Calu3 (cell line): ENCODE measurements around the gene ABHD14A. TPM values are rescaled to one million over a fixed set of nuclear protein-coding genes. Genes with fewer than 3 reads are reported as not detected.

ENCODE experiments used
- BruUV-seq: library from RNA; stranded (reverse); fragments of 400-500 nt; replicated peaks from 2 replicates; lab custom pipeline; 2021; lab: Mats Ljungman, UMichigan
- CTCF ChIA-PET: fragments of 300-600 bp; sonication (Branson Sonifier 250); formaldehyde crosslinking; loops from one replicate; lab custom pipeline; 2022; ENCODE audit warnings: antibody characterized with exemption; lab: Charles Lee
- DNase-seq: peaks from one replicate; pipeline ENCODE4 v3.0.0; 2022
- H3K27ac Mint-ChIP-seq: one replicate; pipeline ENCODE4 v1.8.0; 2022; ENCODE audit warnings: mixed read lengths; ENCODE audit not compliant: unreplicated experiment
- H3K27me3 Mint-ChIP-seq: one replicate; pipeline ENCODE4 v1.8.0; 2022; ENCODE audit warnings: mixed read lengths; ENCODE audit not compliant: unreplicated experiment
- H3K36me3 Mint-ChIP-seq: one replicate; pipeline ENCODE4 v1.8.0; 2022; ENCODE audit warnings: mild to moderate bottlenecking, moderate library complexity, mixed read lengths; ENCODE audit not compliant: insufficient read depth, unreplicated experiment
- H3K4me1 Mint-ChIP-seq: one replicate; pipeline ENCODE4 v1.8.0; 2022; ENCODE audit warnings: mild to moderate bottlenecking, low read depth, mixed read lengths; ENCODE audit not compliant: unreplicated experiment
- H3K4me3 Mint-ChIP-seq: one replicate; pipeline ENCODE4 v1.8.0; 2022; ENCODE audit warnings: mild to moderate bottlenecking, low read depth, moderate library complexity, mixed read lengths; ENCODE audit not compliant: unreplicated experiment
- H3K9me3 Mint-ChIP-seq: one replicate; pipeline ENCODE4 v1.8.0; 2022; ENCODE audit warnings: low read depth, mixed read lengths; ENCODE audit not compliant: unreplicated experiment
- intact Hi-C: fragments of 100-400 bp; cut with micrococcal nuclease; formaldehyde crosslinking; loops from one replicate; pipeline ENCODE4 v1.10.0; 2022; ENCODE audit not compliant: unreplicated experiment
- total RNA-seq: library from RNA; stranded (reverse); gene quantifications from 2 replicates; pipeline ENCODE4 v1.2.3, GENCODE V29; 2022
- TF ChIP-seq, protein P1 (sequence below): fragments of 200-600 bp; IDR thresholded peaks from one replicate; pipeline ENCODE4 v1.8.0; 2022; ENCODE audit warnings: antibody characterized with exemption; ENCODE audit not compliant: unreplicated experiment

The ABHD14A gene
- total RNA-seq, 1 experiment from 2014 or later: 6.6 TPM

DNA sequence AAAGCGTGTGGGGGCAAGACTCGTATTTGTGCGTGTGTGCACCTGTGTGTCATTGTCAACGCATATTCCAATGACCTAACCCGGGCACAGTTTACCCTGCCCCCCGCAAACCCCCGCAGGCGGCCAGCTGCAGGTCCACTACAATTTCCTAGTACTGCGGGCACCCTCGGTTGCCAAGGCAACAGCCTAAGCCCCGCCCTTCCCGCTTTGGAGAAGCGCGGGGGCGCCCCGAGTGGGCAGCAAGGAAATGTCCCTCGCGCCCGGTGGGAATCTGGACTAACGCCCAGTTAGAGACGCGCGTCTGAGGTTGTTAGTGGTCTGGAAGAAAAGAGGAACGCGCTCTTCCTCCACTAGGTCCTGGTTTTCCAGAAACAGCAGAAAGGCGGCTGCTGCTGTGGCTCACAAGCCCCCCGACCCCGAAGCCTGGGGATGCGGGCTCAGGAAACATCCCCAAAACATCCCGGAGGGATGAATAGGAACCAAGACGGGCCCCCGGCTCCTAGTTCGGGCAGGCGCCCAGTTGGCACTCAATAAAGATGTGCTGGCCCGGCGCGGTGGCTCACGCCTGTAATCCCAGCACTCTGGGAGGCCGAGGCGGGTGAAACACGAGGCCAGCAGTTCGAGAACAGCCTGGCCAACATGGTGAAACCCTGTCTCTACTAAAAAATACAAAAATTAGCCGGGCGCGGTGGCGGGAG, 1.1 kb downstream of the ABHD14A start:
- intact Hi-C loops: no loop called here

DNA sequence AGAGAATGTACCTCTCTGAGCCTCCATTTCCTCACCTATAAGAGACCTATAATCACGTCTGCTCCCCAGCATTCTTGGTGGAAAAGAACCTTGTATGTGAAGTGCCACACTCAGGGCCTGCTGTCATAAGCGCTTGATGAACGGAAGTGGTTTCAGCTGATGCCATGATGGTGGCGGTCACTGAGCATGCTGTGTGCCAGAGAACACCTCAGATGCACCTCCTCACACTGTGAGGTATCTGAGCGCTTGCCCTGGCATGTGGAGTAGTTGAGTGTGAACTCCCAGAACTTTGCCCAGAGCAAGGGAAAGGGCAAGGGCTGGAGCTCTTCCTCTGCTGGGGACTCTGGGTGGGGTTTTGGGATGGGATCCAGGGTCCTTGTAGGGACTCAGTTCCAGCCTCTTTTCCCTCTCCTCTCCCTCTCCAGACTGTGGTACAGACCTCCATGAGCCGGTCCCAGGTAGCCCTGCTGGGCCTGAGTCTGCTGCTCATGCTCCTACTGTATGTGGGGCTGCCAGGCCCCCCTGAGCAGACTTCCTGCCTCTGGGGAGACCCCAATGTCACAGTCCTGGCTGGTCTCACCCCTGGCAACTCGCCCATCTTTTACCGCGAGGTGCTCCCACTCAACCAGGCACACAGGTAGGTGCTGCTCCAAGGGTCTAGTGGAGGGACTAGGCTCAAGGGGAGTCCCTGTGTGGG, 2.7 kb downstream of the ABHD14A start:
- peaks cover 30% of the 10 kb centered on the region for H3K36me3 Mint-ChIP-seq
- BruUV-seq: no TSS peak
- no peak overlapping the region for H3K4me3 Mint-ChIP-seq
- no peaks in the 10 kb centered on the region for H3K27me3 Mint-ChIP-seq
- no peaks in the 10 kb centered on the region for H3K9me3 Mint-ChIP-seq
- intact Hi-C loops: no loop called here
- H3K4me1 Mint-ChIP-seq: peaks cover 20% of the 10 kb centered on the region
- no peak for DNase-seq
- H3K27ac Mint-ChIP-seq: peak overlapping the region; percentile 31
- CTCF ChIA-PET: no interaction called here
- TF ChIP-seq, protein P1, sequence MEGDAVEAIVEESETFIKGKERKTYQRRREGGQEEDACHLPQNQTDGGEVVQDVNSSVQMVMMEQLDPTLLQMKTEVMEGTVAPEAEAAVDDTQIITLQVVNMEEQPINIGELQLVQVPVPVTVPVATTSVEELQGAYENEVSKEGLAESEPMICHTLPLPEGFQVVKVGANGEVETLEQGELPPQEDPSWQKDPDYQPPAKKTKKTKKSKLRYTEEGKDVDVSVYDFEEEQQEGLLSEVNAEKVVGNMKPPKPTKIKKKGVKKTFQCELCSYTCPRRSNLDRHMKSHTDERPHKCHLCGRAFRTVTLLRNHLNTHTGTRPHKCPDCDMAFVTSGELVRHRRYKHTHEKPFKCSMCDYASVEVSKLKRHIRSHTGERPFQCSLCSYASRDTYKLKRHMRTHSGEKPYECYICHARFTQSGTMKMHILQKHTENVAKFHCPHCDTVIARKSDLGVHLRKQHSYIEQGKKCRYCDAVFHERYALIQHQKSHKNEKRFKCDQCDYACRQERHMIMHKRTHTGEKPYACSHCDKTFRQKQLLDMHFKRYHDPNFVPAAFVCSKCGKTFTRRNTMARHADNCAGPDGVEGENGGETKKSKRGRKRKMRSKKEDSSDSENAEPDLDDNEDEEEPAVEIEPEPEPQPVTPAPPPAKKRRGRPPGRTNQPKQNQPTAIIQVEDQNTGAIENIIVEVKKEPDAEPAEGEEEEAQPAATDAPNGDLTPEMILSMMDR: no peak

More for the DNA sequence above, 1.1 kb downstream of the ABHD14A start:
- Mint-ChIP-seq H3K9me3 (no peaks in the 10 kb centered on the region), H3K27ac (no peak overlapping the region), H3K27me3 (no peaks in the 10 kb centered on the region), H3K4me1 (peaks cover 20% of the 10 kb centered on the region), H3K36me3 (peaks cover 19% of the 10 kb centered on the region), H3K4me3 (peak overlapping the region; percentile 99)
- BruUV-seq: no TSS peak
- no peak for DNase-seq
- CTCF ChIA-PET: no interaction called here
- TF ChIP-seq, protein P1: no peak

DNA sequence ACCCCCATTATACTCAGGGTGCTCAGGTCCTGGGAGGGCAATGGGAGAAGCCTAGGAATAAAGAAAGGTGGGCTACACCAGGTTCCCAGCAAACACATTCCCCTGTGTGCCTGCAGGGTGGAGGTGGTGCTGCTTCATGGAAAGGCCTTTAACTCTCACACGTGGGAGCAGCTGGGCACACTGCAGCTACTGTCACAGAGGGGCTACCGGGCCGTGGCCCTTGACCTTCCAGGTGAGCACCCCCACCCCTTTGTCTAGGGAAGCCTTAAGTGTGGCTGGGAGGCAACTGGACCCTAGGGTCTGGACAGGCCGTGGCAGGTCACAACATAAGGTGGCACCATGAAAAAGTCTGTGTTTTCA, 3.3 kb downstream of the ABHD14A start:
- H3K27ac Mint-ChIP-seq: no peak overlapping the region
- intact Hi-C loops: no loop called here
- TF ChIP-seq, protein P1: no peak
- H3K9me3 Mint-ChIP-seq: no peaks in the 10 kb centered on the region
- peaks cover 35% of the 10 kb centered on the region for H3K36me3 Mint-ChIP-seq
- peaks cover 20% of the 10 kb centered on the region for H3K4me1 Mint-ChIP-seq
- no TSS peak for BruUV-seq
- DNase-seq: no peak
- H3K27me3 Mint-ChIP-seq: no peaks in the 10 kb centered on the region
- no peak overlapping the region for H3K4me3 Mint-ChIP-seq
- CTCF ChIA-PET: no interaction called here

DNA sequence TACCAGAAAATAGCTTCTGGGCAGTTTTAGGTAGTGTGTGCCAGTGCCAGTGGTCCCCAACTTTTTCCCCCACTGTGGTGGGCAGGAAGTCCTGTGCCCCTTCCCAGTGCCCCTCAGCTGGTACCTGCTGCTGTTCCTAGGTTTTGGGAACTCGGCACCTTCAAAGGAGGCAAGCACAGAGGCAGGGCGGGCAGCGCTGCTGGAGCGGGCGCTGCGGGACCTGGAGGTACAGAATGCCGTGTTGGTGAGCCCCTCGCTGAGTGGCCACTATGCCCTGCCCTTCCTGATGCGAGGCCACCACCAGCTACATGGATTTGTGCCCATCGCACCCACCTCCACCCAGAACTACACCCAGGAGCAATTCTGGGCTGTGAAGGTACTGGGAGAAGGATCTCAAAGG, 5.4 kb downstream of the ABHD14A start:
- Mint-ChIP-seq H3K27ac (no peak overlapping the region), H3K4me3 (no peak overlapping the region), H3K9me3 (no peaks in the 10 kb centered on the region), H3K27me3 (no peaks in the 10 kb centered on the region), H3K36me3 (peaks cover 35% of the 10 kb centered on the region), H3K4me1 (peaks cover 6% of the 10 kb centered on the region)
- TF ChIP-seq, protein P1: no peak
- intact Hi-C loops: no loop called here
- CTCF ChIA-PET: no interaction called here
- DNase-seq: no peak
- BruUV-seq: no TSS peak
